ENCODE results near the gene NR1D2.

Gene NR1D2

GRCh38 chr3:23968463-23969184 is 23.5 kb downstream of the NR1D2 start:
- no peak for DNase-seq

GRCh38 chr3:23969393-23969792 is 24.3 kb downstream of the NR1D2 start:
- DNase-seq: no peak

- DNase-seq: no peak
Measured at GRCh38 chr3:23971684-23972083, 26.6 kb downstream of the NR1D2 start.

- DNase-seq: no peak
Measured at GRCh38 chr3:23976555-23976954, 31.5 kb downstream of the NR1D2 start.

GRCh38 chr3:23979569-23979968 is 34.5 kb downstream of the NR1D2 start:
- DNase-seq: no peak

- no peak for DNase-seq
Measured at GRCh38 chr3:23981136-23981535, 36.0 kb downstream of the NR1D2 start.

- DNase-seq: no peak
Measured at GRCh38 chr3:23981955-23982354, 36.9 kb downstream of the NR1D2 start.

- no peak for DNase-seq
Measured at GRCh38 chr3:23984934-23985333, 39.8 kb downstream of the NR1D2 start.

GRCh38 chr3:23985747-23986544 is 40.9 kb downstream of the NR1D2 start:
- no peak for DNase-seq

GRCh38 chr3:23987356-23987755 is 42.3 kb downstream of the NR1D2 start:
- no peak for DNase-seq

- DNase-seq: no peak
Measured at GRCh38 chr3:23991306-23991682, 46.2 kb downstream of the NR1D2 start.

- no peak for DNase-seq
Measured at GRCh38 chr3:23991683-23992628, 46.9 kb downstream of the NR1D2 start.

GRCh38 chr3:23993556-23994243 is 48.6 kb downstream of the NR1D2 start:
- DNase-seq: no peak

GRCh38 chr3:23994244-23994569 is 49.1 kb downstream of the NR1D2 start:
- DNase-seq: no peak

GRCh38 chr3:23995219-23995618 is 50.1 kb downstream of the NR1D2 start:
- DNase-seq: no peak

GRCh38 chr3:23996095-23996524 is 51.0 kb downstream of the NR1D2 start:
- no peak for DNase-seq

GRCh38 chr3:23999012-23999641 is 54.0 kb downstream of the NR1D2 start:
- DNase-seq: peak in 3 of 5 experiments; percentile 22 to 47 (median 42)

- no peak for DNase-seq
Measured at GRCh38 chr3:24002129-24002528, 57.0 kb downstream of the NR1D2 start.

- no peak for DNase-seq
Measured at GRCh38 chr3:24003466-24003865, 58.4 kb downstream of the NR1D2 start.

GRCh38 chr3:24004171-24004938 is 59.3 kb downstream of the NR1D2 start:
- peak in 1 of 5 experiments; percentile 51 for DNase-seq

GRCh38 chr3:24005669-24006068 is 60.6 kb downstream of the NR1D2 start:
- no peak for DNase-seq
